ENCODE results near the gene CASS4.

The CASS4 gene

DNA sequence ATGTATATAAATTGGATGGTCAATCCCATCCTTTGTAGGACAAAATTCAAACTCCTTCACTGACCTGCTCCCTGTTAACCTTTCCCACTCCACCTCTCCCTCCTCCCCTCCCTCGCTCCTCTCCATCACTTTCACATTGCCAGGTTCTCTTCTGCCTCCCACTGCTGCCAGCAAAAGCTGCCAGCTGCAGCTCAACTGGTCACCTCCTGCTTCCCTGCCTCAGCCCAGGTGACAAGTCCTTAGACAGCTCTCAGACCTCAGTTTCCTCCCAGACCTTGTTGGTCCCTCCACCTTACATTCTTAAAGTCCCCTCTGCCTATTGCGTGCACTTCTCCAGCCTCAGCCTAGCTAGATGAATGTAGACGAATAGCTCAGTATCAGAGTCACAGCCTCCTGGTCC lies 33.1 kb downstream of the CASS4 start:
- DNase-seq (ENCODE audit: low spot score) = no peak

- DNase-seq (ENCODE audit: low spot score) = no peak
Observed at GRCh38 chr20:56445540-56445939, 33.5 kb downstream of the CASS4 start.

- DNase-seq (ENCODE audit: low spot score) = no peak
Observed at GRCh38 chr20:56447227-56447626, 35.2 kb downstream of the CASS4 start.

DNA sequence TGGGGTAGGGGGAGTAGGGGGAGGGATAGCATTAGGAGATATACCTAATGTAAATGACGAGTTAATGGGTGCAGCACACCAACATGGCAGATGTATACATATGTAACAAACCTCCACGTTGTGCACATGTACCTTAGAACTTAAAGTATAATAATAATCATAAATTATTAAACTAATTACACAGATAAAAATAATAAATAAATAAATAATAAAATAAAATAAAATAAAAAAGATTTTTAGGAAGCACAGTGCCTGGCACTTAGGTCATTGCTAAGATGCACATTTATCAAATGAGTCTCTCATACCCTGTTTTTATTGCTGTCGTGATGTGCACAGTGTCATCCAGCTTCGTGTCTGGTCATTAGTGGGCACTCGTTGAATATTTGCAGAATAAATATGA lies 37.4 kb downstream of the CASS4 start:
- no peak for DNase-seq (ENCODE audit: low spot score)

- DNase-seq (ENCODE audit: low spot score) = no peak
Observed at GRCh38 chr20:56451056-56451765, 39.2 kb downstream of the CASS4 start.

DNA sequence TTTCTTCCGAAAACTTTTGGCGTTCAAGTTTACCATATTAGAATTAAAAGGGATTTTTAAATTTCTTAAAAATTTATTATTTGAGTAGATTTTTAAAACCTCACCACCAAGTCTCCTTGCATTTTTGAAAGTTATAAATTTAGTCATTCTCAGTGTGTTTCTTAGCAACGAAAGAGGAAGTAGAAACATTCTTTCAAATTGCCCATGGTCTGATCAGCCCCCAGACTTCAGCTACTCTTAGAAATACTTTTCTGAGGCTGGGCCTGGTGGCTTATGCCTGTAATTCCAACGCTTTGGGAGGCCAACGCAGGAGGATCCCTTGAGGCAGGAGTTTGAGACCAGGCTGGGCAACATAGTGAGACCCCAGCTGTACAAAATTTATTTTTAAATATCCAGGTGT lies 41.3 kb downstream of the CASS4 start:
- DNase-seq (ENCODE audit: low spot score) = no peak

GRCh38 chr20:56454754-56455153 lies 42.7 kb downstream of the CASS4 start:
- DNase-seq (ENCODE audit: low spot score) = no peak

GRCh38 chr20:56458206-56458821 lies 46.3 kb downstream of the CASS4 start:
- no peak for DNase-seq (ENCODE audit: low spot score)

DNA sequence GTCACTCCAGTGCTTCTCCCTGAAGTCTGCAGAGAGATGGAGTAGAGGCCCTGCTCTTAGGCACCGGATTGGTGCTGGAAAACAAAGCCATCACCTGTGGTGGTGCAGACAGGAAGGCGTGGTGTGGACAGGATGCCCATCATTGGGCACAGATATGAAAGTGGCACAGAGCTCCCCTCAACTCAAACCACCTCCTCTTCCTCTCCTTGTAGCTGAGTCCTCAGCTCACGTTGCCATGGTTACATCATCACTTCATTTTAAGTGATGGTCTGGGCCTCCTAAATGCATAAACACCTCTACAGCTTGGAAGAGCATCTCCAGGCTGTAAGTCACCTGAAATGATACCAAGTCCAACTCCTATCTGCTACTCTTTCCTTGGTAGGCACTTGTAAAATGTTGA lies 48.4 kb downstream of the CASS4 start:
- DNase-seq (ENCODE audit: low spot score) = no peak

DNA sequence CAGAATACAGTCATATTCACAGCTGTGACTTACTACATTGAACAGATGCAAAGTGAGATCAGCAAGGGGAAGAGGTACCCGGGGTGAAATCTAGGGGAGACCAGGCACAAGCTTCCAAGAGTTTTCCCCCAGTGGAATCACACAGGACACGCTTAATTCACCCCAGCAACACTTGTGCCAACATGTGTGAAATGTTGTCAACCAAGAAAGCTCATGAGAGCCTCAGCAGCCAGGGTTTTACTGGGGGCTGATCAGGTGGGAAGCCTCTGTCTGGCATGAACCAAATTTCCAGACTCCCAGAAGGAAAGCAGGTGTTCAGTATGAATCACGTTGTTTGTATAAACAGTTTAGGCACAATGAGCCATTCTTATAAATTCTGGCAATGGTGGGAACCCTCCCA lies 49.5 kb downstream of the CASS4 start:
- no peak for DNase-seq (ENCODE audit: low spot score)

GRCh38 chr20:56463428-56463827 lies 51.4 kb downstream of the CASS4 start:
- DNase-seq (ENCODE audit: low spot score) = no peak

DNA sequence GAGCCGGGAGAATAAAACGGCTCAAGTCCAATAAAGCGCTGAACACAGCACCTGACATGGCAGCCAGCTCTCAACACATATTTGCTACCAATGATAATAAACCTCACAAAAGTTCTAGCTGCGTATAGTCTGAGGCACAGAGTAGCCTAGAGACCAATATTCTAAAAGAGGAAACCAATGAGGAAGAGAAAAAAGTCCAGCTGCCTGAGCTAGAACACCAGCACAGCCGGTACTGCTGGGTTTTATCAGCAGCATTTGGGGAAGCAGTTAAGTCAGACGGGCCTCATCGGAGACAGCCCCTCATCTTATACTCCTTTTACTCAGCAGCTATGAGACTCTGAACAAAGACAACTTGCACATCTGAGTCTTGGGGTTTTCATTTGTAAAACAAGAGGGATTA lies 53.9 kb downstream of the CASS4 start:
- no peak for DNase-seq (ENCODE audit: low spot score)

DNA sequence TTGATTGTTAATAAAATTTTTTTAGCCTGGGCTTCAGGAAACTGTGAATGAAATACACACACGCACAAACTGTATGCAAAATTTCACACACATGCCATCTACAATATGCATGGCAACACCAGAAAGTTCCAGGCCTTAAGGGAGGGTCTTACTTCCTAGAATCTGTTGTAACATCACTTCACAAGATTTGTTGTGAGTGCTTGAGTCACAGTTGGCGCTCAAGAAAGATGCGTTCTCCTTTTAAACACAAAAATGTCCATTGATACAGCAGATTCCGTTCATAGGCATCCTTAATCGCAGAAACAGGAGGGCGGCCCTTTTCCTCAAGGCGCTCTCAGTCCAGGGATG lies 55.9 kb downstream of the CASS4 start:
- DNase-seq (ENCODE audit: low spot score) = no peak

DNA sequence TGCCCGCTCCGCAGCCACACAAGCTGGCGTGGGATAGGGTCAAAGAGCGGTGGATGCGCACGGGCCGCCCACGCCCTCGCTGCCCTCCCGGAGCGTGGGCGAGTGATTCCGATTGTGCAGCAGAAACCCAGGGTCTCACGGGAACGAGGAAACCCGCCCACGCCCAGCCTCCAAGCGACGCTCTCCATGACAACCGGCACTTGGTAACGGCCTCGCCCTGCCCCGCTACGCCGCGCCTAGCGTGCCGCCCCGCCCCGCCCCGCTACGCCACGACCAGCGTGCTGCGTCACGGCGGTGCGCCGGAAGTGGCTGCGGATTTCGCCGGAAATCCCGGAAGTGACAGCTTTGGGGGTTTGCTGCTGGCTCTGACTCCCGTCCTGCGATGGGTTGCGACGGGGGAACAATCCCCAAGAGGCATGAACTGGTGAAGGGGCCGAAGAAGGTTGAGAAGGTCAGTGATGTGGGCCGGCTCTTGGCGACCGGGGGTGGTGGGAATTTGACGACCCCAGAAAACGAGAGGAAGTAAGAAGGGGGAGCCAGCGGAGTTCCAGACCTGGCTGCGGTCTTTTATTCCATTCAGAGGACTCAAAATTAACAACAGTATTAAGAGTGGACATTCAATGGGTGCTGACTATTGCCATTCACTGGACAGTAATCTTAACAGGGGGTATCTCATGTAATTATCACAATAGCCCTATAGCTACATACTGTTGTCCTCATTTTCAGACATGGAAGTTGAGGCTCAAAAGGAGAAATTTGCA lies 56.4 kb downstream of the CASS4 start, which contains the start of gene RTF2:
RTF2 (plus strand) TSS at position 312 of the 761 bp plus-strand sequence; CDS start at position 383, 71 bp downstream.
- peak; percentile 96 for DNase-seq (ENCODE audit: low spot score)

GRCh38 chr20:56469077-56469449 lies 57.0 kb downstream of the CASS4 start:
- DNase-seq (ENCODE audit: low spot score) = no peak

GRCh38 chr20:56483970-56484369 lies 71.9 kb downstream of the CASS4 start:
- DNase-seq (ENCODE audit: low spot score) = no peak

- no peak for DNase-seq (ENCODE audit: low spot score)
Observed at GRCh38 chr20:56487216-56487615, 75.2 kb downstream of the CASS4 start.

- DNase-seq (ENCODE audit: low spot score) = no peak
Observed at GRCh38 chr20:56488566-56488965, 76.5 kb downstream of the CASS4 start.

DNA sequence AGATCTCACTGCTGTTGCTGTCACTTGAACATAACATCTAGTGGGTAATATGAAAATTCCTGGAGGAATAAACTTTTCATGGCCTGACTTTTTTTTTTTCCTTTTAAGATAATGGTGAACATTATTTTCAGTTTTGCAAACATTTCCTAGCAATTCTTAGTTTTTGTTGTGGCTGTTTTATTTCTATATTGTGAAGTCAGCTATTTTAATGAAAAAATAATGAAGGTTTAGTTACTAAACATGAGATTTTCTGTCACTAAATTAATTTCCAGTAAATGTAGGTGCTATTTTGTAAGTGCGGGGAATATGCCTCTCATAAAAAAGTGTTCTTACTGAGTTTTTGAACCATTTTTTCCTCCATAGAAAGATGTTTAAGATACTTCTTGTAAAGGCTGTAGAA lies 89.1 kb downstream of the CASS4 start:
- DNase-seq (ENCODE audit: low spot score) = no peak

DNA sequence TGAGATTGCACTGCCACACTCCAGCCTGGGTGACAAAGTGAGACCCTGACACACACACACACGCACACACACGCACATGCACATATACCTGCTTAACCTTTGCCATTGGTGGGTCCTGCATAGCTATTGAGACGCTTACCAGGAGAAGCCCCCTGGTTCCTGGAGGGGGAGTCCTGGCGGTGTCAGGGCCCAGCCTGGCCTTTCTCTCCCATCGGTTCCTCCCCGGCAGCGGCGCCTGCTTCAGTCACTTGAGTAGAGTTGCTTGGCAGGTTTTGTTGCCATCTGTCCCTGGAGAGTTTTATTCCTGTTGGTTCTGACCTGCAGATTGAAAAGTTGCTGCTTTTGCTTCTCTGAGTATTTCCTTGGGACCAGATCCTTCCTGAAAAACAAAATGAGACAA lies 91.9 kb downstream of the CASS4 start:
- no peak for DNase-seq (ENCODE audit: low spot score)

- DNase-seq (ENCODE audit: low spot score) = no peak
Observed at GRCh38 chr20:56504373-56505005, 92.4 kb downstream of the CASS4 start.

DNA sequence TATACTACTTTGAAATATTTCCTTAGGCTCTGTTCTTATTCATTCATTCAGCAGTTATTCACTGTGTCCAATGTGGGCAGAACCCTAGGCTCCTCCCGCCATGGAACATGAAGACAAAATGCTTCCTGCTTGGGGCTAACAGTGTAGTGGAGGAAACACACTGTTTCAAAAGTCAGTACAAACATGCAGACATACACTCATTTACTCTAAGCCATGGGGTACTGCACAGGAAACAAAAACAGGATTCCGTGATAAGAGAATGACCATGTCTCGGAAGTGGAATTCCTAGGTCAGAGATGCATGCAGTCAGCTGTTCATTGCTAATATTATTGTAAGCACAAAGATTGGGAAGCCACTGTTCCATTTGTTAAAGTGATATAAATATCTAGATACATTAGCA lies 94.0 kb downstream of the CASS4 start:
- no peak for DNase-seq (ENCODE audit: low spot score)
